ENCODE data around the gene PCDH9.

DNA sequence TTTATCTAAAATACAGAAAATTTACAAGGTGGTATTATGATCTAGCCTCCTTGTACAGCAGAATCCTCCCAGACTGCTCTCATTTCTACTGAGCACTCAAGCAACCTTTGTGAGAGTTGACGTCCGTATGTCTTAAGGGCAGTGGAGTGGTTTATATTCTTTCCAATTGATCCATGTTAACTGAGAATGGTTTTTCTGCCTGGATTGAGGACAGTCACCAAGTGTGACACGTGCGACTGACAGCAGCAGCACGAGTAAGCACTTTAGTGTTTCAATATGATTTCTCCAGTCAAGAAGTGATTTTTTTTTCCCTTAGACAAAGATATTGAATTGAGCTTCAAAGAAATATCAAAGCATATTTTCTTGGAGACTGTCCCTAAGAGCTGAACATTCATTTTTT lies 901.7 kb downstream of the PCDH9 start:
- TF ChIP-seq TAF1 (IDR thresholded peaks at IDR 0.05; ENCODE audit: borderline replicate concordance, insufficient read depth, low read length), result no peak
- no peak for TF ChIP-seq POLR2AphosphoS5 (IDR thresholded peaks at IDR 0.05; ENCODE audit: low read depth, low read length)
